SIG-M5 treated with dmso at 0.1 percent for 504 hours (cell line): Measurements from ENCODE around the gene NCKAP5.
"Not testable (repeated sequence)": the region's sequence is repeated elsewhere in the genome, so short reads cannot be mapped to it uniquely, and the experiment has no call there.

Experiments
- DNase-seq: peaks from one replicate; lab custom pipeline; 2025; ENCODE audit not compliant: unreplicated experiment; lab: John Stamatoyannopoulos, UW

The NCKAP5 gene

DNA sequence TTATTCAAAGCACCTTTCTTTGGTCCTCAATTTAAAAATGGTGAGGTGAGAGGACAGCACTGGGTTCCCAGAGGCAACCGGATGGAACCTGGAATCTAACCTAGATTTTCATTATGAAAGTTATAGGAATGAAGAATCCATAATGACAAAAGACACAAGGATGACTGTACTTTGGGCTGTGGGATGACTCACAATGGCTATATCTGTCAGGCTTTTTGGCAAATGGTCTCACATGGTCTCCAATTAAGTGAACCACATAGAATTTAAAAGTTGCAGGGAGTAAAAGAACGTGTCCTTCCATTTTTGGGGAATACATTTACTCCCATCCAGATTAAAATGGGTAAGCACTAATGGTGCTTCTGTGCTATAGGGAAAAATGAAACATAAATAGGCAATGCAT is 866.5 kb downstream of the NCKAP5 start:
- no peak for DNase-seq

DNA sequence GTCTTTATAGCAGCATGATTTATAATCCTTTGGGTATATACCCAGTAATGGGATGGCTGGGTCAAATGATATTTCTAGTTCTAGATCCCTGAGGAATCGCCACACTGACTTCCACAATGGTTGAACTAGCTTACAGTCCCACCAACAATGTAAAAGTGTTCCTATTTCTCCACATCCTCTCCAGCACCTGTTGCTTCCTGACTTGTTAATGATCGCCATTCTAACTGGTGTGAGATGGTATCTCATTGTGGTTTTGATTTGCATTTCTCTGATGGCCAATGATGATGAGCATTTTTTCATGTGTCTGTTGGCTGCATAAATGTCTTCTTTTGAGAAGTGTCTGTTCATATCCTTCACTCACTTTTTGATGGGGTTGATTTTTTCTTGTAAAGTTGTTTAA is 868.5 kb downstream of the NCKAP5 start:
- DNase-seq = not testable (repeated sequence)

DNA sequence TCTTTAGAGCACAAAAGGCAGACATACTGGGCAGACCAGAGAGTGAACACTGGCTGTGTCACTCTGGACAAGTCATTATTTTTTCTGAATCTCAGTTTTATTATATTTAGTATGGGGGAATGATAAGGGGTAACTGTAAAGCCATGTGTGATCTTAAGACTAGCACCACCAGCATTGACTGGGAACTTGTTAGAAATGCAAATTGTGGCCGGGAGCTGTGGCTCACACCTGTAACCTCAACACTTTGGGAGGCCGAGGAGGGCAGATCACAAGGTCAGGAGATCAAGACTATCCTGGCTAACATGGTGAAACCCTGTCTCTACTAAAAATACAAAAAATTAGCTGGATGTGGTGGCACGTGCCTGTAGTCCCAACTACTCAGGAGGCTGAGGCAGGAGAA is 869.9 kb downstream of the NCKAP5 start:
- not testable (repeated sequence) for DNase-seq

DNA sequence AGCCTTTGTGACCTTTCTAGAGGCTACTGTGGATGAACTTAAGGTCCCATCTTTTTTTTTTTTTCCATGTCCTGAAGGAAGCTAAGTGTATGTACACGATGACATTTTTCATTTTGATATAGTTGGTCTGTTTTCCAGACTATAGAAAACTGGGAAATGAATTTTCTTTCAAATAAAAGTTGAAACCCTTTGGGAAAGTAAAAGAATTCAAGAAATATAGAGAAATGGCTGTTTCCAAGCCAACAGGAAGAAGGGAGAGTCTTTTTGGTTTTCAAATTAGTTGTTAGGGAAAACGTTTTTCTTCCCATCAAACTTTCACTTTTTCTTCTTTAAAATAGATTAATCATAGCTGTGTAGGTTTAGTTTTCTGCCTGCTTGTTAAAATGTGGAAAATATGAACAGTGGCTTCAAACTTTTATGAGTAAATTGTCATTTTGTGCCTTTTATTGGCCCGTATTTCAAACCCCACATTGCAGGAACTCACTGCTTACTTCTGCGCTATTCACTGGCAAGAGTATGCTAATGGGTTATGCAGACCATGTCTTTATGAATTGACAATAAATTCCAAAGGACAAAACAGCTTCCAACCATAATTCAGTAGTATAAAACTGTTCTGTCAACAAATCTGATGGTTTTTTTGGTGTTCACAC is 870.6 kb downstream of the NCKAP5 start:
- no peak for DNase-seq

DNA sequence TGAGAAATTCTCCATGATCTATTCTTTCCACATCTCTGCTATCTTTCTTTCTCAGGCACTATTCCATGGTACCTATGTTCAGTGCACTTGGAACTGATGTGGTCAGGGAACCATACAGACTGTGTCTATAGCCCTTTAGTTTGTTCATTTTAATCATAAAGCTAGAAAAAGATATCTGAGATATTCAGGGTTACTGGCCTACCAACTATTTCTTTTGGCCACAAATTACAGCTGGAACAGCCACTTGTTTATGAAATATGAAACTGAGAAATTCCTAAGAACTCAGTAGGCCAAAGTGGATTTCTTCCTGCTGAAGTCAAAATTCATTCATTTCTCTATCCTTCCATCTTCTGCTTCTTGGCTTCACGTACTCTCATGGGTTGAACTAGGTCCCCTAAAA is 875.4 kb downstream of the NCKAP5 start:
- DNase-seq = no peak

DNA sequence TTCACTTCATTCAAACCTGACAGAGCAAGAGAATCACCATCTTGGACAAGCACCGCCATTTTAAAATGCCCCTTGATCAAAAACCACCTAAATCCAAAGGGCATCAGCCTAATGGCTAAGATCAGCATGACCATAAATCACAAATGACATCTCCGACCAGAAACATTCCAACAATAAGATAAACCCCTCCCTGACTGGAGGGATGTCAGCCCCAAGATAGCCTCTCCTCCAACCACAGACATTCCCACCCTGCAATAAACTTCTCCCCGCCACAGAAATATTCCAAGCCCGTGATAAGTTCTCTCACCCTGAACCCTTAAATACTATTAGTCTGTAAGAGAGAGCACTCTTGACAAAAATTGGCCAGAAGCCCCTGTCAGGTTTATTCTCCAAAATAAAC is 876.7 kb downstream of the NCKAP5 start:
- no peak for DNase-seq

DNA sequence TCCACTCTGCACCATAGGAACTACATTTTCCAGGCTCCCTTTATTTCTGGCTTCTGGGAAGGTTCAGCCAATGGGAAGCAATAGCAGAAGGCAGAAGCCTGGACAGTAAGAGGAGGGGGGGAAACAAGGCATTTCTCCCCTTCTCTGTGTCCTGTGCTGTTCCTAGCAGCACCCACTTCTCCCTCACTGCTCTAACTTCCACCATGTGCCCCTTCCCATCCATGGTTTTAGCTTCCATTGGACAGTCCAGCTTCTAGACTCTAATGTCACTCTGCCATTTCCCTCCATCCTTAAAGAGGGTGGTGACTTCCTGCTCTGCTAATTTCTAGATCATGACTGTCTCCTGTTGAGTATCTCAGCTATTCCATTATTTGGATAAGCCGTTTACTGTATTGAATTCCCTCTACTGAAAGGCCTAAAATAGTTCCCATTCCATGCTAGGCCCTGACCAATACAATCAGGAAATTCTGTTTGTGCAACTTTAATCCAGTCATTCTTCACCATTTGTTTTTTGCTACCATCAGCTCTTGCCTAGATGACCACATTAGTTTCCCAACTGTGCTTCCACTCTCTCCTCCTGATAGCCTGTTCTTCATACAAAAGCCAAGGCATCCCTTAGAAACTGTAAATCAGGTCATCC is 877.5 kb downstream of the NCKAP5 start:
- DNase-seq = no peak

DNA sequence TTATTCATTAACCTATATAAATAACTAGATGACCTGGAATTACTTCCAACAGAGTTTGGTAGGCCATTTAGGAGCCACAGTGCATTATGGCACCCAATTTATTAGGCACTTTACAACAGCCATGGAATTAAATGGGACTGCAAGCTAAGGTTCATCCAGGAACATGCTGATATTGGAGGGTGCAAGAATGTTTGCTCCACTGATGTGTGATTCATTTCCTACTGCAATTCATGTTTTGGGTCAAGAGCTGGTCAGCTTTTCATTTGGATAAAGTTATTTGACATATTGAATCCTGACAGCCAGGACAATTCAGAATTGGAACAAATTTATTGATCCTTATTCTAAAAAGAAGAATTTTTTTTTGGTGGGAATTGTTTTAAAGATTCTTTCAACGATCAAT is 886.5 kb downstream of the NCKAP5 start:
- no peak for DNase-seq

DNA sequence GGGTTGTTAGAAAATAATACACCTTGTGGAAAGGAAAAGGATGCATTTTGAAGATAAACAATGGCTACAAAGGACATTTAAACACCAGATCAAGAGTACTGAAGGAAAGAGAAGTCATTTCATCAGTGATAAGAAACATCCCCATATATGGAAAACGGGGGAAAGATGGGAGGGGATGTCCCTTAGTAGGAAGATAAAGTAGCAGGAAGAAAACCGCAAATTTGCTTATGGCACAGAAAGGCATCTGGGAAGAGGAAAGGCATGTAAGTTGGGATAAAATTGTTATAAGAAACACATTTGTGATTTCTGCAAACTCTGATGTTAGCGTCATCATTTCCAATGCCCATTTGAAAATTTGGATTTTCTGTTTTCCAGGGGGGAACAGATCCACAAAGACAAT is 887.7 kb downstream of the NCKAP5 start:
- no peak for DNase-seq

DNA sequence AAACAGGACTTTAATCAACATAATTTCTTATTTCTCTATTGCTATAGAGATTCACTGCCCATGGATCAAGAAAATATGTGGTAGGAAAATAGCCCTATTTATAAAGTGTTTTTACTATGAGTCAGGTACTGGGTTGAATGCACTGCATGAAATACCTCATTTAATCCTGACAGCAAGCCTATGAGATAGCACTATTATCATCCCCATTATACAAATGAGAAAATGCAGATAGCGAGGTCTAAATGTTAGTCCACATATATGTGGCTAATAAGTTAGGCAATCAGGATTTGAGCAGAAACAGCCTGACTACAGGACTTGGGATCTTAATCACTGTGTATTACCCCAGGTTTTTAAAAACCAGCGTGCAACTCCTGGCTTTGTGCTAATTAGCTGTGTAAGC is 889.8 kb downstream of the NCKAP5 start:
- no peak for DNase-seq

DNA sequence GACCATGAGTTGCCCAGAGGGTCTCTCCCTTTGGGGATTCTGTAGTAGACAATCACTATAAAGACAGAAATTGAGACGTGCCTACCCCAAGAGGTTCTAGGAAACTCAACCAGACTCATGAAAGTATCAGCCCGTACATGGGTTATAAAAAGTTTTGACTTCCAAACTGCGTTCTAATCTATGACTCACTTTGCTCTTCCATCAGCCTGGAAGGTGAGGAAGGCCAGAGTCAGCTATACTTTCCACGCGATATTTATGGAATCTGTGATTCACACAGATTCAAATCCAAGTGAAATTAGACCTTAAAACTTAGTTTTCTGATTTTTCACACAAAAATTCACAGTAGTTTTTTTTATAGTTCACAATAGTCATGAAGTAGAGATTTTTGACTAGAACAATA is 890.6 kb downstream of the NCKAP5 start:
- no peak for DNase-seq

DNA sequence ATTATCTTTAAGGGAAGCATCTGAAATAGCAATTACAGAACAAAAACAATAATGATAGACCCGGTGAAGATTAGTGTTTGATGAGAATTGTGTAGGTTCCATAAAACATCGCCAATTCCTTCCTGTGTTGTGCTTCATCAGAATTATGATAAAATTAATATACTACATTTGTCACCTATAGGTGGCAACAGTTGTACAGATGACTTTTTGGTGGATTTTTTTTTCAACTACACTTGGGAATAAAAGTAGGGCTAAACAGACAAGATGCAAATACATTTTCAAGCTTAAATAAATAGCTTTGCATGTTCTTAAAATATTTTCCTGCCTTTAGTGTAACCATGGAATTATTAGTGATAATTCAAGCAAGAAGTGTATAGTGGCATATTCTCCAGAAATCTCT is 891.3 kb downstream of the NCKAP5 start:
- no peak for DNase-seq

DNA sequence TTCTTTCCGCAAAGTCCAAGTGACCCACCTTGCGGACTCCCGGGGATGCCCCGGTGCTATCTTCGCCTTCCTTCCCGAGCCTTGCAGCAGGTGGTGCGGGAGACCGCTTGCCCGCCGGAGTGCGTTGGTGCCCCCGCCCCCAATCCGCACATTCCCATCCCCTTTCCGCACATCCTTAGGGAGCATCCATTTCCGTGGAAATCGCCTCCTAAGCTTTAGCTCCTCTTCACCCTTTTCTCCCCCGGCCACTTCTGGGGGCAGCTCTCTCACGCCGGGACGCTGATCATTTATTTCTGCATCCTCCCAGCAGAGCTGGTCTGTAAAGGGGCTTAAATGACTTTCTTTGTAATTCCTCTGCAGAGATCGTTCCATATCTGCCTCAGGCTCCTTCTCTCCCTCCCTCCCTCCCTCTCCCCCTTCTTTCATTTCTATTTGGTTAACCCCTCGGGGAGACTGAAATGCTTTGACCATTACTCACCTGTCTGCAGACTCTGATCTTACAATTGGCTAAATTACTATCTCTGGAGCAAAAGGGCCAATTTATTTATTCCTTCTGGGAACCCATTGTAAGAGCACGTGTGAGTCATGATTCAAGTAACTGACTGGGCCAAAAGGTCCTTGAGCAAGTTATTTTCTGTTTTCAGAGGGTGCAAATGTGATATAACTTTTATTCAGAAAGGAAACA is 897.0 kb downstream of the NCKAP5 start:
- no peak for DNase-seq

DNA sequence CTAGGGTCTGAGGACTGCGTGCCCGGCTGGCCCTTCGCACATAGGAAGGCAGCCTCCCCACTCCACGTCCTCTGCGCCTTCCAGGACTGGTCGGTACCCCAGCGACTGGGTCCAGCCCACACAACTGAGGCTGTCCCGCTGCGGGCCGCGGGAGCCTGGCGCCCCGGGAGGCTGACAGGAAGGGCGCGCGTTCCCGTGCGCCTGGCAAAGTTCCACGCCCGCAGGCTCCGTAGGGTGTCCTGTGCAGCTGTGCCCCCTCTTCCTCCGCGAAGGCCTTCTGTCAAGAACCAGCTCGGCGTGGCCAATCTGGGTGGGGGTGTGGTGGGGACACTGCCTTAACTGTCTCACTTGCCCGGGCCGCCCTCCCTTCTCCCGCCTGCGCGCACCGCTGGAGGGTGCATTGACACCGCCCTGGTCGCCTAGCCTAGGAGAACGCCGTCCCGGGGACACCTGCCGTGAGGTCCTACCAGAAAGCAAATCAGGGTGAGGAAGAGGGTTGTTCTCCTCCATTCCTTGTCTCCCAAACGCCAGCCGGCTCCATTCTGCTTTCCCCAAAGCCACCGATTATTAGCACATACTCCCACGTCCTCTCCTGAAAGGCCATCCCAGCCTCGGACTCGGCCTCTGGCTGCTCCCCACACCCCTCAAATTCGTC is 897.6 kb downstream of the NCKAP5 start:
- DNase-seq = no peak

DNA sequence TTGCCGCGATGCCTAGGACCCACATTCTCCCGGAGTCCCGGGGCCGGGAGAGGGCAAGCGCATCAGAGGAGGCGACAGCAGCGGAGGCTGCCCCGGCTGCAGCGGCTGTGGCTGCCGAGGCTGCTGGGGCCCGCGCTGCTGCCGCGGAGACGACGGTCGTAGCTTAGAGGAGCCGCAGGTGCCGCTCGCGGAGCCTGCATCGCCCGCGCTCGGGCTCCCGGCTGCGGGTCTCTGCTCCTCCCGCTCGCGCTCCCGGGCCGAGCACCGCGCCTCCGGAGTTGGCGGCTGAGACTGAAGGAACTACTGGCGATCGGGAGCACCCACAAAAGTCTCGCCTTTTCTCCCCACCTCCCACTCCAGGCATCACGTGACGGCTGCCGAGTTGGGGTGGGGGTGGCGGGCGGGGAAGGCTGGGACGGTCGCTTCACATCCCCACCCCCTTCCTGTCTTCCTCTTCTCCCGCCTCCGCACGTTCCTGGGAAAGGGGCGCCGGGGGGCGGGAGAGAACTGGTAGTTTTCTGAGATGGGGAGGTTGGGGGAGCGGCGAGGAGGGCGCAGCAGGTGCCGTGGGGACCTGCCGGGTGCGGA is 898.3 kb downstream of the NCKAP5 start, which contains the start of gene LYPD1:
Gene LYPD1 (minus strand): TSS at position 298 of the 588 bp plus-strand sequence. CDS start 273 bp downstream, at position 25.
- no peak for DNase-seq

DNA sequence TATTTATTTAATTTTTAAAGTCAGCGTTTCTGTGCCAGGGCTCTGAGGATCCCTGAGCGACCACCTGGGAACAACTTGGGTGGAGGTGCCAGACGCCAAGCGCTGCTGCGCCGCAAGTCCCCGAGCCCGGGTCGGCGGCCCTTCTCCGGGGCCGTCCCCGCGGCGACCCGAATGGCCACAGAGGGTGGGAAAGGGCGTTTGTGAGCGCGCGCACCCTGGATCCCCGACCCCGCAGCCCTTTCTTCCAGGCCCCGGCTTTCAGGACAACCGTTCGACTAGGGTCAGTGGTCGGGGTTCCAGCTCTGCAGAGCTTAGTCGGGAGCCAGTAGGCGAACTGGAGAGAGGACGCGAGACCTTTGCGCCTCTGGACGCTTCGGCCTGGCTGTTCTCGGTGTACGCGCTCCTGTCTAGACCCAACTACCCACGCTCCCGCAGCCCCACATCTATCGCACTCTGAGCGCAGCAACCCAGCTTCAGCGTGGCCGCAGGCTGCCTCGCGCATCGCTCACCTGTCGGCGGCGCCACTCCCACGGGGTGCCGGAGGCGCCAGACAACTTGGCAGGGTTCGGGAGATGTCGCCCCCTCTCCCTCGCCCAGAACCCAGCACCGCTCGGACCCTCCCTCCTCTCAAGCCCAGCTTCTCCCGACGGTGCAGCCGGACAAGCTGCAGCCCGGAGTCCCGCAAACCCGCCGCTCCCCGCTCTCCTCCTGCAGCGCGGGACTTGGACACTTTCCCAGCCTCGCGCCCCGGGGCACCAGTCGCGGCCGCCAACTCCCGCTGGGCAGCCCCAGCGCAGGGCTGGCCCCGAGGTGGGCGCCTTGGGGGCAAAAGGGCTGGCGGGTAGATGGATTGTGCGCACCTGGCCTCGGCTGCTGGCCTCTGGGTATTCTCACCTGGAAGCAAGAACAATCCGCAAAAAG is 899.0 kb downstream of the NCKAP5 start:
- DNase-seq = no peak

DNA sequence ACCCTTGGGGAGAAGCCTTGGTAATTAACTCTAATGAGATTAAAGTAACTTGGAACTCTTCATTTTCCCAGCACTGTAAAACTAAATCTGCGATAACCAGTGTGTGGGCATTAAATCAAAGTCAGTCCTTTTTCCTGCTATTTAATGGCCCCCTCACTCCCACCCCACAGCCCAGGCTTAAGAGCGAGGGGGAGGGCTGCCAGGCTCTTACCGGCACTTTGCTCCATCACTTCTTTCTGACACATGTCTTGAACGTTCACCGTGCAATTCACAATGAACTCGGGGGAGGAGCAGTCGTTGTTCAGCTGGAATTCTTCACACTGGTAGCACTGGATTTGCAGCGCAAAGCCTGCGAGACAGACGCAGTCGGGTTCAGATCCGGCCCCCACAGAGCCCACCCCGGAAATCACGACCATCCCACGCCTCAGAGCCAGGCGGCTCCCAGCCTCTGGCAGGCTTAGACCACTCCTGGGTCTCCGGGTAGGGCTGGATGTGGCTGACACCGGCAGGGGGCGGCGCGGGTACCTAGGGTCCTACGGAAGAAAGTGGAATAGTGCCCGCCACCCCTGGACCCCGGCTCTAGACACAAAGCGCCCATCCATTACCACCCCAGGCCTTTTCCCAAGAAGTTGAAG is 900.0 kb downstream of the NCKAP5 start:
- no peak for DNase-seq

DNA sequence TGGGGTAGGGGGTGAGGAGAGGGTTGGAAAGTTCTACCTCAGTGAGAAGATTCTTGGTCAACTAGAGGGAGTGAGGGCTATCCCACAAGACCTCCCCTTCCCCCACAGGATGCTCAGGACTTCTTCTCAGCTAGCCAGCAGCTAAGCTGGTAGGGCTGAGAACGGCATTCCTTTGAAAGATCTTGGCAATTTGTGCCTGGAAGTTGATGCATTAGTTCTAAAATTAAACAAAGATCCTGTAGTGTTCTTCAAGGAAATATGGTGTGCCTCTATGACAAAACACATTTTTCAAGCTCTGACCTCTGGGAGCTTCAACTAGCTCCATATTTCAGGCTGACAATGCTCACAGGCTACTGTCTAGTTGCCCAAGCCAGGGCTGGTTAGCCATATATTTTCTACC is 900.6 kb downstream of the NCKAP5 start:
- no peak for DNase-seq

DNA sequence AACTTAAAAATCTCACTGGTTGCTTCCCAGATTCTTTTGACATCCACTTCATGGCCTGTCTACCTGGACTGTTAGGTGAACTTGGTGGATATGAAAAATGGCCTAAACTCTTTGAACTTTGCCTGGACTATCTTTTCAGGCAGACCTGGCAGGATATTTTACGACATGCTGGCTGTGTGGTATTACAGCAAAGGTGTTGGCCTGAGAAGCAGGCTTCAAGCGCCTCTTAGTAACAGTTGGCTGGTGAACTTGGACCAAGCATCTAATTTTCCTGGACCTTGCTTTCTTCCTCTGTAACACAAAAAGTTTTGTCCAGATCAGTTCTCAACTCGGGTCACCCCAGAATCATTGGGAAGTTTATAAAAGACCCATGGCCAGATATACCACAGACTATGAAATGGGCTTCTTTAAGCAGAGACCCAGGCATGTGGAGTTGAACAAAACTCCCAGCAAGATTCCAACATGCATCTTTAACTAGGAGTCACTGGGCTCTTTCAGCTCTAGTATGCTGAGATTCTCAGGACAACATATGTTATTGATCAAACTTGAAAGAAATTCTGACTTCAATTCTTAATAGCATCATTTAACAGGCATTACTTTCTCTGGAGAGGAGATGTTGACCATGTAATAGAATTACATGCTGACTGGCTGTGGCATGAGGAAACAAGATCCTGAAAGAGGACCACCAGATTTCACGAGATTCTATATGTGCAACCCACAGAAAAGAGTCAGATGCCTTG is 902.7 kb downstream of the NCKAP5 start:
- no peak for DNase-seq
